Measurements from ENCODE around the gene F2RL3. TPM values are rescaled to one million over a fixed set of nuclear protein-coding genes. Genes with fewer than 3 reads are reported as not detected.
A peak's percentile ranks its signal among the peaks of the same experiment; 100 is the strongest.

The F2RL3 gene
- polyA plus RNA-seq, 1 donor from 2014 or later = 0.36 TPM

DNA sequence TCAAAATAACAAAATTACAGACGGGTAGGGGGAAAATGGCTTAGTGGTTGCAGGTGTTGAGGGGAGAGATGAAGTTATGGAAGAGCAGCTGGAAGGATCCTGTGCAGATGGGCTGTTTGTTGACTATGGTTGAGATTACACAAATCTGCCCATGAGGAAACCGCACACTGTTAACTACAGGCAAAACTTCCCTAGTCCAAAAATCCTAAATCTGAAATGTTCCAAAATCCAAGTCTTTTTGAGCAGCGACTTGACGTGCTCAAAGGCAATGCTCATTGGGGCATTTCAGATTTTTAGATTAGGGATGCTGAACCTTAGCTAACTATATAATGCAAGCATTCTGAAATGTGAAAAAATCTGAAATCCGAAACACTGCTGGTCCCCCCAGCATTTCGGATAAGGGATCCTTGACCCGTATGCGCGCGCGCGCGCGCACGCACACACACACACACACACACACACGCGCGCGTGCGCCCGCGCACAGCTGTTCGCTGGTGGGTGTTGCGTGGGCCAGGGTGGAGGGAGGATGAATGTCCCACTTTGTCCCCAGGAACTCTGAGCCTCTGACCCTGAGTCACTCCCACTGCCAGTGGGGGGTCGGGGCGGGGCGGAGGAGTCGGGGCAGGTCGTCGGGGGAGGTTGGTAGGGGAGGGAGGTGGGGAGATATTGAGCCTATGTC is 6.8 kb downstream of the F2RL3 start:
- Mint-ChIP-seq H3K4me1 (peaks cover 22 to 36% (median 29%) of the 10 kb centered on the region in 3 donors), H3K27me3 (no peaks in the 10 kb centered on the region), H3K4me3 (peak overlapping the region; percentile 46 to 88 (median 79)), H3K36me3 (no peaks in the 10 kb centered on the region), H3K27ac (peak overlapping the region in 2 of 3 donors; percentile 73 to 96), H3K9me3 (no peaks in the 10 kb centered on the region)

DNA sequence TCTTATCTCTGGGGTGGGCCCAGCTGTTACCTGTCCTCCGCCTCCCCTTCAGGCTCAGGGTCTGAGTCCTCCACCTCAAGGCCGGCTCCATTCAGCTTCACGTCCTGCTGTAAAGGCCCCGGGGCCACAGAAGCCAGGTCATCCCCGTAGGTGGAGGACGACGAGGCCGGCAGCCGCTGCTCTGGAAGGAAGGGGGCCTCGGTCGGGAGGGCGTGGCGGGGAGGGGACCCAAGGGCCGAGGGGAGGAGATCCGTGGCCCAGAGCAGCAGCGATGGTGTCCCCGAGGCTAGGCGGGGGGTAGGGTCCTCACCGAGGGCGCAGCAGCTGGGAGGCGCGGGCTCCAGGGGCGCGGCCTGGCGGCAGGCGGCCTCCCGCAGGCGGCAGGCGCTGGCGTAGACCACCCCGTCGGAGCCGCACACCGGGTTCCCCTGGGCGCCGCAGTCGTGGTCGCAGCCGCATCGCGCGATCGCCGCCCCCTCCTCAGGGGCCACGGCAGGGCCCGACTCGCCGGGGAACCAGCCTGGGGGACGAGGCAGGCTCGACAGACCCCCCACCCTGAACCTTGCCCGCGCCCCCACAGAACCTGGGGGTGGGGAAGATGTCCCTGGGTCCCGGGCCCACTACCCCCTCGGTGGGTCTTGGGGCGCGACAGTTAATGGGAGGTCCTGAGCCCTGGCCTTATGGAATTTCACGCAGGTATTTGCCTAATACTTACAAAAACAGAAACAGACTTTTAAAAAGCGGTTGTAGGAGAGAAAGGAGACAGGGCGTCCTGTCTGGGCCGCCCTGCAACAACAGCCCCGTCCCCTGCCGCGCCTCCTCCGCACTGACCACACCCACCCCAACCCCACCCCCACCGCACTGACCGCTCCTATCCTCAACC is 7.6 kb downstream of the F2RL3 start:
- Mint-ChIP-seq H3K27ac (peak overlapping the region in 2 of 3 donors; percentile 73 to 96), H3K27me3 (no peaks in the 10 kb centered on the region), H3K36me3 (no peaks in the 10 kb centered on the region), H3K4me1 (peaks cover 18 to 32% (median 29%) of the 10 kb centered on the region in 3 donors), H3K4me3 (peak overlapping the region; percentile 70 to 89 (median 80)), H3K9me3 (no peaks in the 10 kb centered on the region)

- H3K27me3 Mint-ChIP-seq = no peaks in the 10 kb centered on the region
- H3K27ac Mint-ChIP-seq = peak overlapping the region in 2 of 3 donors; percentile 53 to 89
- peak overlapping the region; percentile 74 to 94 (median 84) for H3K4me3 Mint-ChIP-seq
- H3K9me3 Mint-ChIP-seq = no peaks in the 10 kb centered on the region
- H3K4me1 Mint-ChIP-seq = peaks cover 16 to 29% (median 27%) of the 10 kb centered on the region in 3 donors
- H3K36me3 Mint-ChIP-seq = no peaks in the 10 kb centered on the region
Observed at GRCh38 chr19:16897029-16897855, 8.4 kb downstream of the F2RL3 start.

- Mint-ChIP-seq H3K36me3 (no peaks in the 10 kb centered on the region), H3K4me3 (peak overlapping the region; percentile 74 to 92 (median 79)), H3K4me1 (peaks cover 16 to 24% (median 23%) of the 10 kb centered on the region in 3 donors), H3K27ac (peak overlapping the region in 1 of 3 donors; percentile 89), H3K27me3 (no peaks in the 10 kb centered on the region), H3K9me3 (no peaks in the 10 kb centered on the region)
Observed at GRCh38 chr19:16897856-16898161, 9.0 kb downstream of the F2RL3 start.

- H3K9me3 Mint-ChIP-seq = no peaks in the 10 kb centered on the region
- peaks cover 10 to 21% (median 18%) of the 10 kb centered on the region in 3 donors for H3K4me1 Mint-ChIP-seq
- H3K4me3 Mint-ChIP-seq = peak overlapping the region; percentile 74 to 92 (median 79)
- peak overlapping the region in 2 of 3 donors; percentile 89 to 92 for H3K27ac Mint-ChIP-seq
- H3K27me3 Mint-ChIP-seq = no peaks in the 10 kb centered on the region
- no peaks in the 10 kb centered on the region for H3K36me3 Mint-ChIP-seq
Observed at GRCh38 chr19:16898361-16899015, 9.7 kb downstream of the F2RL3 start.

DNA sequence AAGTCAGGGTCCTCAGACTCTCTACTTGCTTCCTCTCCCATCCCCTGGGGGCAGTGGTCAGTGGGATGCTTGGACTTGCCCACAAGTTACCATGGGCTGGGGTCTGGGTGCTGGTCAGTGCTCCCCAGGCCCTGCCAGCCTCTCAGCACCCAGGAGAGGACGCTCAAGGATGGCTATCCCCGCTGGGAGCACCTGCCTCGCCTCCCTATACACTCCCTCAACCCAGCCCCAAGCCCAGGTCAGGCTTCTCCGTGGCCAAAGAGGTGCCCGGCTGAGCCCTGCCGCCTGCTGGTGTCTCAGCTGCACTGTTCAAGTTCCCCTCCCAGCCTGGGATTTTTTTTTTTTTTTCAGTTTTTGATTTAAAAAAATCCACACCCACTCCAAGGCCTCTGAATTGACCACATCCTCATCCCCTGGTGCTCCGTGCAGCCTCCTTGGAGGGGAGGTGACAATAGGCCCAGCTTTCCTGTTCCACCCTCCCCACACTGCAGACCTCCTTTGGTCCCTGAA is 10.8 kb downstream of the F2RL3 start:
- Mint-ChIP-seq H3K27me3 (peaks cover 1% of the 10 kb centered on the region), H3K4me3 (peak overlapping the region in 3 of 4 donors; percentile 32 to 82 (median 79)), H3K4me1 (peaks cover 0 to 12% (median 9%) of the 10 kb centered on the region in 3 donors), H3K27ac (peak overlapping the region in 2 of 3 donors; percentile 92), H3K9me3 (no peaks in the 10 kb centered on the region), H3K36me3 (no peaks in the 10 kb centered on the region)

DNA sequence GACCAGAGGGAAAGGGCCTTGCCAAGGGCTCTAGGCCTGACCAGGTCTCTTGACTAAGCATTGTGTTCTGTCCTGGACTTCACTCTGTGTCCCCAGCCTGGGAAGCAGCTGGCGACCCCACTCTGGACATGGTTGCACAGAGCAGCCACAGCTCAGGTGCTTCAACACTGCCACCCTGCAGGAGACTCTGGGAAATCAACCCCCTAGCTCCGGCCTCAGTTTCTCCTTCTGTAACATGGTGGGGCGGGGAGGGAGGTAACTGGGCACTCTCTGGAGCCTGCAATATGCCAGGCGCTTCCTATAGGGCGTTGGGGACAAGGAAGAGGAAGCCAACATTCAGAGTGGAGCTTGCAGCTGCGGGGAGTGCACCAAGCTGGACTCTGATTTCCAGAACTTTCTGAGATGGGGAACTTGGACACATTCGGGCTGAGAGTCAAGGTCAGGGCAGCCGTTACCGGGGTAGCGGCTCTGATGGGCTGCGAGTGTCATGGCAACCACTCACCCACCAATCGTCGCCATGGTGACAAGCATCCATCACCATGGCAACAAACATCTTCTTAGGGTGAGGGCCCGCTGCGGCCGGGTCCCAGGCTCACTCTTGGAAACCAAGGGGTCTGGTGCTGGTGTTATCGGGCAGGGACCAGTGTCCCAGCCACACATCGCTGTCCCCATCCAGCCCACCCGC is 12.8 kb downstream of the F2RL3 start:
- H3K36me3 Mint-ChIP-seq = no peaks in the 10 kb centered on the region

GRCh38 chr19:16902545-16902944 is 13.7 kb downstream of the F2RL3 start:
- Mint-ChIP-seq H3K36me3 (no peaks in the 10 kb centered on the region), H3K27me3 (peaks cover 3% of the 10 kb centered on the region), H3K27ac (no peak overlapping the region), H3K9me3 (no peaks in the 10 kb centered on the region), H3K4me1 (peaks cover 0 to 10% (median 7%) of the 10 kb centered on the region in 3 donors), H3K4me3 (no peak overlapping the region)

More for the DNA sequence above, 12.8 kb downstream of the F2RL3 start:
- Mint-ChIP-seq H3K4me3 (peak overlapping the region in 1 of 4 donors; percentile 68), H3K27me3 (peaks cover 3% of the 10 kb centered on the region), H3K9me3 (no peaks in the 10 kb centered on the region), H3K27ac (peak overlapping the region in 1 of 3 donors; percentile 42), H3K4me1 (peaks cover 0 to 10% (median 7%) of the 10 kb centered on the region in 3 donors)

GRCh38 chr19:16903347-16903746 is 14.5 kb downstream of the F2RL3 start:
- H3K4me1 Mint-ChIP-seq = peaks cover 0 to 9% (median 6%) of the 10 kb centered on the region in 3 donors
- no peak overlapping the region for H3K4me3 Mint-ChIP-seq
- H3K27me3 Mint-ChIP-seq = peaks cover 3% of the 10 kb centered on the region
- no peak overlapping the region for H3K27ac Mint-ChIP-seq
- no peaks in the 10 kb centered on the region for H3K36me3 Mint-ChIP-seq
- no peaks in the 10 kb centered on the region for H3K9me3 Mint-ChIP-seq

DNA sequence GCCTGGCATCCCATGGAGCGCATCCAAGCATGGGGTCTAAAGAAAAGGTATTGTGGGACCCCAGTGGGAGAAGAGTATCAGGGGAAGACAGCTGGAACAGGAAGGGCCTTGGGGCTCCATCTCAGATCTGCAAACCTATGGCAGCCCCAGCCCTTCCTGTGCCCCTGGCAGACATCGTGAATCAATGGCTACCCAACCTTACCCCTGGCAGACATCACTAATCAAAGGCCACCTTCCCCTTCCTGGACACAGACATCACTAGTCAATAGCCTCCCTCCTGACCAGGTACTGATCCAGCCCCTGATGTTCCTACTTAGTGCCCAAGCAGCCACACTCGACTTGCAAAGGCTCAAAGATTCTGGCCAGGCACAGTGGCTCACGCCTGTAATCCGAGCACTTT is 15.8 kb downstream of the F2RL3 start:
- Mint-ChIP-seq H3K27me3 (peaks cover 3% of the 10 kb centered on the region), H3K9me3 (no peaks in the 10 kb centered on the region), H3K4me3 (no peak overlapping the region), H3K4me1 (peaks cover 0 to 6% (median 3%) of the 10 kb centered on the region in 3 donors), H3K27ac (no peak overlapping the region), H3K36me3 (no peaks in the 10 kb centered on the region)

DNA sequence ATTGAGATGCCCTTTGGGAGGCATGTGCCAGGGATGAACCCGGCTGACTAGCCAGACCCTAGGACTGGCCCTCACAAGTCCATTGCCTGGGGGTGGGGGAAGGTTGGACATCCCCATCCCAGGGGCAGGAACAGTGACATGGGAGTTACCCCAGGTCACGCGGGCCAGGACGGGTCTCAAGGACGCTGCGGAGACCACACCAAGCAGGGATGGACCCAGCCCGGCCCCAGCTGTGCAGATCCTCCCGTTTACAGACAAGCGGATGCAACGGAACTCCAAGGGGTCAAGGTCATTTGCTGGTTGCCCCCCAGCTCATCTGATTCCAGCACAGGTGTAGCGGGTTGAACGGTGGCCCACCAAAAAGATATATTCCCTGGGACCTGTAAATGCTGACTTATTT is 20.0 kb downstream of the F2RL3 start:
- Mint-ChIP-seq H3K9me3 (peaks cover 4 to 18% (median 17%) of the 10 kb centered on the region in 3 donors), H3K4me1 (no peaks in the 10 kb centered on the region), H3K4me3 (no peak overlapping the region), H3K27ac (no peak overlapping the region), H3K27me3 (peaks cover 3% of the 10 kb centered on the region), H3K36me3 (no peaks in the 10 kb centered on the region)

GRCh38 chr19:16911046-16911445 is 22.2 kb downstream of the F2RL3 start:
- Mint-ChIP-seq H3K27ac (no peak overlapping the region), H3K4me1 (no peaks in the 10 kb centered on the region), H3K9me3 (peaks cover 4 to 26% (median 20%) of the 10 kb centered on the region in 3 donors), H3K36me3 (no peaks in the 10 kb centered on the region), H3K27me3 (no peaks in the 10 kb centered on the region), H3K4me3 (no peak overlapping the region)

- Mint-ChIP-seq H3K9me3 (peaks cover 4 to 28% (median 20%) of the 10 kb centered on the region in 3 donors), H3K27ac (peak overlapping the region in 1 of 3 donors; percentile 47), H3K27me3 (no peaks in the 10 kb centered on the region), H3K4me1 (no peaks in the 10 kb centered on the region), H3K36me3 (no peaks in the 10 kb centered on the region), H3K4me3 (no peak overlapping the region)
Observed at GRCh38 chr19:16912780-16913179, 24.0 kb downstream of the F2RL3 start.

Data from IgD-negative memory B cell (primary cell).